Mesenteric fat pad (tissue), 1 donor: Measurements from ENCODE around the gene SP100. TPM values are rescaled to one million over a fixed set of nuclear protein-coding genes. Genes with fewer than 3 reads are reported as not detected.

Experiments
- DNase-seq: peaks from one replicate; pipeline ENCODE4 v3.0.0-alpha.2; 2020; ENCODE audit warnings: low spot score
- total RNA-seq: library from RNA; stranded (reverse); fragmentation: NEBNext Ultra II Directional; extraction: Animal tissue kit (Norgen Biotek cat#: 25700); gene quantifications from one replicate; pipeline ENCODE4 v1.2.1, GENCODE V29; 2021
- donor health status: DM: yes; HTN: yes; CAD: no.

SP100 gene
- total RNA-seq, 1 donor from 2014 or later, result 121 TPM

DNA sequence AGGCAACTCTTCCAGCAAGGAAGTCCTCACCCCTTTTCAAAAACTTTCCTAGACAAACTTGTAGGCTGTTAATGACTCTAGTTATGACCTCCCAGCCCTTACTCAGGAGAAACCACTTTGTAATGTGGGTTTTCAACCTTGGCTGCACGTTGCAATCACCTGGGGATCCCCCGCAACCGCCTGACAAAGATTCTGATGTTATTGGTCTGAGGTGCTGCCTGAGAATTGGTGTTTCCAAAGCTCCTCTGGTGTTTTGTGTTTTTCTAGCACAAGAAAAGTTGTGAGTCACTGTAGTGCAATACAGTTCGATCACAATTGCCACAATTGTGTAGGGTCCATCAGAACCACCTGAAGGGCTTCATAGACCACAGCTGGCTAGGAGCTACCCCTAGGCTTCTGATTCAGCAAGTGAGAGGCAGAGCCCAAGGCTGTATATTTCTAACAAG, 121.6 kb downstream of the SP100 start:
- no peak for DNase-seq

DNA sequence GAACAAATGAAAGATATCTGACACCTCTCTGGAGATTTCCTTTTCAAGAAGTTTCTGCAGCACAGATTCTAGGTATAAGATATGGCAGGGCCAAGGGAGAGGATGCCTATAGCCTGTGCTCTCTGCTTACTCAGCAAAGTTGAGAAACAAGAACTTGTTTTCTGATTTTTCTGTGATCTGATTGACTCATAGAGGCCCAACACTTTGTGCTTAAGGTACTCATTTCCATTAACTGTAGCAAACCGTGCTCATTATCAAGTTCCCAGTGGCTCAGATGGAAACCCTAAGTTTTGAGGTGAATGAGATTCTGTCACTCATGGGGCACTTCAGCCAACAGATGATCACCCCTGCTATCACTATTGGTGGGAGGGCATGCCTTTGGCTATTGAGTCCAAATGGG, 124.3 kb downstream of the SP100 start:
- DNase-seq, result no peak

GRCh38 chr2:230541934-230542380, 126.0 kb downstream of the SP100 start:
- DNase-seq, result no peak

- no peak for DNase-seq
These were observed 126.8 kb downstream of the SP100 start for GRCh38 chr2:230542751-230543150.

GRCh38 chr2:230552181-230552580, 136.2 kb downstream of the SP100 start:
- DNase-seq, result no peak

- no peak for DNase-seq
These were observed 141.1 kb downstream of the SP100 start for GRCh38 chr2:230557065-230557464.

GRCh38 chr2:230564805-230565779, 149.1 kb downstream of the SP100 start:
- no peak for DNase-seq

DNA sequence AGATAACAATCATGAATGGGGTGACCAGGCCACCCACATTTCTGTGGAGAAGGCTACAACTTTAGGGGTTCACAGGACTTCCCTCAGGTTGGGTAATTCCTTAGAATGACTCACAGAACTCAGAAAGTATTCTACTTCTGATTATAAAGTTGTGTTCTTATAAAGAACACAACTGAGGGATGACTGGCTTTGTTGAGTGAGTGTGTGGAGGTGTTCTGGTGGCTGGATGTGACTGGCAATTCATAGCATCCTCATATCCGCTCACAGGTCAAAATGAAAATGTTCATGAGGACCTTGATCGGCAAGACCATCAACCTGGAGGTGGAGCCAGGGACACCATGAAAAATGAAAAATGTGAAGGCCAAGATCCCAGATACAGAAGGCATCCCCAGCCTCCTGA, 153.3 kb downstream of the SP100 start:
- DNase-seq, result no peak

GRCh38 chr2:230570987-230571386, 155.0 kb downstream of the SP100 start:
- no peak for DNase-seq

- no peak for DNase-seq
These were observed 159.8 kb downstream of the SP100 start for GRCh38 chr2:230575642-230576324.

- no peak for DNase-seq
These were observed 161.1 kb downstream of the SP100 start for GRCh38 chr2:230577114-230577513.

GRCh38 chr2:230578106-230578505, 162.1 kb downstream of the SP100 start:
- no peak for DNase-seq

GRCh38 chr2:230582851-230583283, 166.9 kb downstream of the SP100 start:
- no peak for DNase-seq

- DNase-seq, result no peak
These were observed 167.6 kb downstream of the SP100 start for GRCh38 chr2:230583581-230583980.

DNA sequence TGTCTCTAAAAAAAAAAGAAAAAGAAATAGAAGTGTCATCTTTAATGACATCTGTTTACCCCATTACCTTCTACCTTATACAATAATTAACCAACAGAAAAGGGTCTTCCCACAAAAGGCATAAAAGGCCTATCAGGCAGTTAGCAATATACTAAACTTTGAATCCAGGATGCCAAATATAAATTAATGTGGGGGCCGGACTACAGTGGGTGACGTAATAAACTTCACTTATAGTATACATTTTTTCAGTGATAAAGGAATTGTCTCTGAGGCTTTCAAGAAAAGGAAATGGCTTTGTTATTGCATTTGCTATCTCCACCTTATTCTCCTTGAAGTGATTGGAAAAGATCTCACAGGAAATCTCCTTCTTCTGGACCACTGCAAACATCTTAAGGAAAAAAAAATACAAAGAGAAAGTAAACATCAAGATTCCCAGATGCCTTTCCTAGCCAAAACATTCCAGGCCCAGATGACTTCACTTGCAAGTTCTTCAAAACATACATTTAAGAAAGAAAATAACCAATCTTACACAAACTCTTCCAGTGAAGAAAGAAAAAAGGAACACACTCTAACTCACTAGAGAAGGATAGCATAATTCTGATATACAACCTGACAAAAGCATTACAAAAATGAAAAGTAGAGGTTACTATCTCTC, 170.5 kb downstream of the SP100 start:
- DNase-seq, result no peak

DNA sequence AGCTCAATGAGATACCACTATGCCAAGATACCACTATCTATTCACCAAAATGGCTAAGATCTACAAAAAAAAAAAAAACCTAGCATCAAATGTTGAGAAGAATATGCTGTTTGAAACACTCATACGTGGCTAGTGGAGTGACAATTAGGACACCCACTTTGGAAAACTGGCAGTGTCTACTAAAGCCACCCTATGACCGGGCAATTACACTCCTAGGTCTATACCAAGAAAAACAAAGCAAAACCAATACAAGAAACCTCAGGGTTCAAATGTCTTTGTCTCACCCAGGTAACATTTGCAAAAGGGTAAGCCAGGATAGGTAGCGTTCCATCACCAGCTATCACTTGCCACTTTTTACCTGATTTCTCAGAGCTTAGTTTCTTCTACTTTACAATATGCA, 173.0 kb downstream of the SP100 start:
- no peak for DNase-seq

DNA sequence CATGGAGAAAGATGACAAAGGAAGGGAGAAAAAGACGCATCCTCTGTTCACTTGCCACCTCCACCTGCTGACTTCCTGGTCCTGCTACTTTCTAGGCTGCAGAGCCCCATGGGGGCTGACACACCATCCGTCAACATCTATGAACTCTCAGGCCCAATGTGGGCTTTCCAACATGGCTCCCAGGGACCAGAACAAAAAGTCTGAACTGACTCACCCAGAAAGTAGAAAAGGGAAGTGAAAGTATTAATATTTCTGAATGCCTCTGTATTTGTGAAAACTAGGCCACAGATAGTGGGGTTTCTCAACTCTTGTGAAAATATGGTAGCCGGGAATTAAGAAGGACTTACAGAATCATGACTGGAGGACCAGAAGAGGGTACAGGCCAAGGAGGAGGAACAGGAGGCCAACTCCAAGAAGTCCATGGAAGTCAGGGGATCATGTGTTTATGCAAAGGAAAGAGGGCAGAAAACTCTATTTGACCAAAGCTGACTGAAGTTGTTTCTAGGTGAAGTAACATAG, 173.6 kb downstream of the SP100 start:
- no peak for DNase-seq

DNA sequence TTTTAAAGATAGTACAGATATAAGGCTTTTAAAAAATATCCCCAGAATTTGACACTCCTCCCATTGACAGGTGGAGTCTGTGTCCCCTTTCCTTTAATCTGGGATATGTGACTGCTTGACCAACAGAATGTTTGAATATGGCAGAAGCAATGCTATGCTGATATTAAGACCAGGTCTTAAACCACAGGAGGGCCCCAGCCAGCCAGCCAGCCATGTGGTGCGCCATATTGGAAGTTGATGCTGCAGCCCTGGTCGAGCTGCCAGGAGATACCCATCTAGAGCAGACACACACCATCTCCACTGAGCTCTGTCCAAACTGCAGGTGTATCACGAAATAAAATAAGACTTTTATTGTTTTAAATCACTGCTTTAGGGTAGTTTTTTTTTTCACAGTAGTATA, 174.3 kb downstream of the SP100 start:
- DNase-seq, result no peak

DNA sequence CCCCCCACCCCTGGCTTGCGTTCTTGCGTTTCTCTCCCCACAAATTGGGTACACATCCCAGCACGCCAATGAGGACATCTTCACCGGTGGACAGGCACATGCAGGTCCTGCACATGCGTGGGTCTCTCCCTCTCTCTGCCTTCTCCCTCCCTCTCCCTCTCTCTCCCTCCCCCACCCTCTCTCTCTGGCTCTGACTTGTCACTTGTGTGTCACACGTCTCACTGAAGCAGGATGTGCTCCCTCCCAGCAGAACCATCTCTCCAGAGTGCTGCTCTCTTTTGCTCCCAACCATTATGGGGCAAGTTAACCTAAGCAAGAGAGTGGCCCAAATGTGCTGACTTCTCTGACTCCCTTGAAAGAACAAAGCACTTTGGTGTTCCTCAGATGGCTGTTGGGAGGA, 175.8 kb downstream of the SP100 start:
- DNase-seq, result no peak

DNA sequence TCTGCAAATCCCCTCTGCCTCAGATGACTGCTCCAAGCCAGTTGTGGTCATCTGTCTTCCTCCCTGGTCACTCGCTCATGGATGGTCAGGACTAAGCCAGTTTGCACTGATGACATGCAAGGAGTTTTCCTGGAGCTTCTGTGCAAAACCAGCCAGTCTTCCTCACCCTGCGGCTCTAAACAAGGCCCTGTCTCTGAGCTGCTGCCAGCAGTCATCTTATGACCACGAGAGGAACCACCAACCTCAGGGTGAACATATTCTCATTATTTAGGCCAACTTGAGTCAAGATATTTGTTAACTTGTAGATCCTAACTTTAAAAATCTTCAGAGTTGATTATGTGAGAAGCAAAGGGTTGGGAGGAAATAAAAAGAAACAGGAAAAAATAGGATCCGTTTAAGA, 176.8 kb downstream of the SP100 start:
- no peak for DNase-seq
